PC-3 (cell line): ENCODE data around the gene BPIFB2. TPM values are rescaled to one million over a fixed set of nuclear protein-coding genes. Genes with fewer than 3 reads are reported as not detected.

ENCODE experiments used
- ATAC-seq: fragments of 200-7000 bp; cut with Tn5 transposase; 2 replicates; pipeline ENCODE4 v1.9.1; 2020; ENCODE audit warnings: mild to moderate bottlenecking, moderate library complexity
- BruUV-seq: library from RNA; stranded (reverse); fragments of 400-500 nt; replicated peaks from 2 replicates; lab custom pipeline; 2021; lab: Mats Ljungman, UMichigan
- CTCF ChIA-PET: fragments of 300-600 bp; sonication (Branson Sonifier 250); formaldehyde crosslinking; loops from one replicate; lab custom pipeline; 2022; ENCODE audit warnings: antibody characterized with exemption; lab: Charles Lee
- POLR2A ChIA-PET: fragments of 300-600 bp; sonication (Branson Sonifier 250); formaldehyde crosslinking; loops from one replicate; lab custom pipeline; 2022; ENCODE audit warnings: antibody characterized with exemption; ENCODE audit not compliant: unreplicated experiment; lab: Charles Lee
- DNase-seq: peaks from one replicate; pipeline ENCODE4 v3.0.0-alpha.2; 2015
- H2AFZ ChIP-seq: fragments of 300-600 bp; sonication (generic); 2 replicates; pipeline ENCODE4 v1.6.0; 2016; ENCODE audit warnings: antibody characterized with exemption, low read length
- H3F3A ChIP-seq: fragments of 300-600 bp; sonication (generic); one replicate; pipeline ENCODE4 v1.6.0; 2017; ENCODE audit warnings: antibody characterized with exemption, low read length, control low read depth, mild to moderate bottlenecking; ENCODE audit not compliant: unreplicated experiment
- H3K27ac ChIP-seq: fragments of 300-600 bp; sonication (generic); 2 replicates; pipeline ENCODE4 v1.5.1; 2016; ENCODE audit warnings: mild to moderate bottlenecking, low read length
- H3K27me3 ChIP-seq: fragments of 300-600 bp; sonication (generic); 2 replicates; pipeline ENCODE4 v1.6.1; 2016; ENCODE audit warnings: low read length, mixed read lengths
- H3K36me3 ChIP-seq: fragments of 300-600 bp; sonication (generic); 2 replicates; pipeline ENCODE4 v1.6.1; 2016; ENCODE audit warnings: low read depth, mixed run types, low read length, mixed read lengths
- H3K4me1 ChIP-seq: fragments of 300-600 bp; sonication (generic); 2 replicates; pipeline ENCODE4 v1.5.1; 2016; ENCODE audit warnings: low read length; ENCODE audit not compliant: insufficient read depth
- H3K4me2 ChIP-seq: fragments of 300-600 bp; sonication (generic); 2 replicates; pipeline ENCODE4 v1.6.0; 2016; ENCODE audit warnings: low read length
- H3K4me3 ChIP-seq: fragments of 300-600 bp; sonication (generic); 2 replicates; pipeline ENCODE4 v1.5.1; 2016; ENCODE audit warnings: mild to moderate bottlenecking, low read length, mixed read lengths
- H3K79me2 ChIP-seq: fragments of 300-600 bp; sonication (generic); 2 replicates; pipeline ENCODE4 v1.6.1; 2017; ENCODE audit warnings: low read length, mixed read lengths
- H3K9ac ChIP-seq: fragments of 300-600 bp; sonication (generic); 2 replicates; pipeline ENCODE4 v1.6.0; 2016; ENCODE audit warnings: mild to moderate bottlenecking, low read length
- H3K9me2 ChIP-seq: fragments of 300-600 bp; sonication (generic); replicated peaks from 2 replicates; pipeline ENCODE4 v1.6.1; 2016; ENCODE audit warnings: mixed run types, low read length, mixed read lengths
- H3K9me3 ChIP-seq: fragments of 300-600 bp; sonication (generic); 2 replicates; pipeline ENCODE4 v1.6.1; 2016; ENCODE audit warnings: low read length, mixed read lengths
- H4K20me1 ChIP-seq: fragments of 300-600 bp; sonication (generic); 2 replicates; pipeline ENCODE4 v1.6.1; 2016; ENCODE audit warnings: low read length, mixed read lengths
- CTCF ChIP-seq: fragments of 300-600 bp; sonication (generic); conservative IDR thresholded peaks from 2 replicates; pipeline ENCODE4 v1.5.1; 2017; ENCODE audit warnings: antibody characterized with exemption, low read depth, mild to moderate bottlenecking, low read length
- EZH2 ChIP-seq: fragments of 300-600 bp; sonication (generic); IDR thresholded peaks from one replicate; pipeline ENCODE4 v1.6.1; 2017; ENCODE audit warnings: antibody characterized with exemption, mild to moderate bottlenecking, low read length; ENCODE audit not compliant: unreplicated experiment
- EZH2phosphoT487 ChIP-seq: fragments of 300-600 bp; sonication (generic); IDR thresholded peaks from 2 replicates; pipeline ENCODE4 v1.6.1; 2018; ENCODE audit warnings: mild to moderate bottlenecking, antibody characterized with exemption, low read length, borderline replicate concordance
- intact Hi-C: fragments of 100-400 bp; cut with micrococcal nuclease; formaldehyde crosslinking; loops from 2 replicates; pipeline ENCODE4 v1.9.0; 2023
- total RNA-seq: library from RNA; depleted of rRNA; stranded (reverse); fragments of >200 nt; gene quantifications from 2 replicates; pipeline ENCODE4 v1.2.3, GENCODE V29; 2014

The BPIFB2 gene
- total RNA-seq, 1 experiment from 2014 or later, result not detected

- CTCF ChIA-PET, result no interaction called here
- no peak for TF ChIP-seq CTCF
- TF ChIP-seq EZH2, result no peak
- no peak for TF ChIP-seq EZH2phosphoT487
- H3K27ac ChIP-seq, result no peak overlapping the region
- H3K9me2 ChIP-seq, result no peaks in the 10 kb centered on the region
- H3K9ac ChIP-seq, result no peak overlapping the region
- no peaks in the 10 kb centered on the region for H3K4me1 ChIP-seq
- H2AFZ ChIP-seq, result no peak overlapping the region
- H3K9me3 ChIP-seq, result no peaks in the 10 kb centered on the region
- H3F3A ChIP-seq, result no peaks in the 10 kb centered on the region
- POLR2A ChIA-PET, result no interaction called here
- intact Hi-C loops, result no loop called here
- H4K20me1 ChIP-seq, result no peaks in the 10 kb centered on the region
- no peak overlapping the region for H3K4me3 ChIP-seq
- H3K27me3 ChIP-seq, result peaks cover 12% of the 10 kb centered on the region; the same call in 1 of the 2 replicates
- no peaks in the 10 kb centered on the region for H3K36me3 ChIP-seq
- BruUV-seq, result no TSS peak
- H3K79me2 ChIP-seq, result no peaks in the 10 kb centered on the region
- no peak overlapping the region for H3K4me2 ChIP-seq
- ATAC-seq, result no peak
- DNase-seq, result no peak
Measured at GRCh38 chr20:33024243-33024560, 16.7 kb downstream of the BPIFB2 start.

GRCh38 chr20:33024609-33025317 lies 17.3 kb downstream of the BPIFB2 start:
- Histone ChIP-seq H3K4me1 (no peaks in the 10 kb centered on the region), H2AFZ (no peak overlapping the region), H3K27ac (no peak overlapping the region), H3K9ac (no peak overlapping the region), H3K9me3 (no peaks in the 10 kb centered on the region), H4K20me1 (no peaks in the 10 kb centered on the region), H3K9me2 (no peaks in the 10 kb centered on the region), H3K36me3 (no peaks in the 10 kb centered on the region), H3K4me3 (no peak overlapping the region), H3K79me2 (no peaks in the 10 kb centered on the region), H3K27me3 (peaks cover 16% of the 10 kb centered on the region; the same call in 1 of the 2 replicates), H3K4me2 (no peak overlapping the region), H3F3A (no peaks in the 10 kb centered on the region)
- intact Hi-C loops, result no loop called here
- BruUV-seq, result no TSS peak
- CTCF ChIA-PET, result no interaction called here
- POLR2A ChIA-PET, result no interaction called here
- TF ChIP-seq EZH2phosphoT487, result no peak
- no peak for TF ChIP-seq CTCF
- TF ChIP-seq EZH2, result no peak
- DNase-seq (no peak), ATAC-seq (no peak)

- ChIA-PET CTCF (no interaction called here), POLR2A (no interaction called here)
Measured at GRCh38 chr20:33025318-33025876, 17.9 kb downstream of the BPIFB2 start.

More at GRCh38 chr20:33025318-33025876, 17.9 kb downstream of the BPIFB2 start:
- Histone ChIP-seq H3K9ac (no peak overlapping the region), H3K4me2 (no peak overlapping the region), H3F3A (no peaks in the 10 kb centered on the region), H4K20me1 (no peaks in the 10 kb centered on the region), H3K9me3 (no peaks in the 10 kb centered on the region), H3K9me2 (no peaks in the 10 kb centered on the region), H3K27me3 (peaks cover 16% of the 10 kb centered on the region; the same call in 1 of the 2 replicates), H2AFZ (no peak overlapping the region), H3K4me1 (no peaks in the 10 kb centered on the region), H3K36me3 (no peaks in the 10 kb centered on the region), H3K27ac (no peak overlapping the region), H3K79me2 (no peaks in the 10 kb centered on the region), H3K4me3 (no peak overlapping the region)
- no peak for TF ChIP-seq CTCF
- no peak for TF ChIP-seq EZH2phosphoT487
- no peak for TF ChIP-seq EZH2
- no TSS peak for BruUV-seq
- DNase-seq, result no peak
- ATAC-seq, result no peak
- intact Hi-C loops, result no loop called here
